ENCODE data around the gene SIGLEC11.

DNA sequence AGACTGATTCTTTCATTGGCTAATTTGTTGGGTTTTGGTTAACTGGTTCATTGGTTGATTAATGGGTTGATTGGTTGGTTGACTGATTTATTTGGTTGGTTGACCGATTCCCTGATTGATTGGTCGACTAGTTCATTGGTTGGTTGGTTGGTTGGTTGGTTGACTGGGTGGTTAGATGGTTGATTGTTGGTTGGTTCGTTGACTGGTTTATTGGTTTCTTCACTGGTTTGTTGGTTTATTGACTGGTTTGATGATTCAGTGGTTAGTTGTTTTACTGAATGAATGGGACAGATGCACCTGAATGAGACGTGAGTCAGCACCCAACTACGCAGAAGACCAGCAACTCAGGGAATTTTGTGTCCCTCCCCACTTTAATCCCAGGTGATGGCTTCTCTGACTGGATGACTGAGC, 28.9 kb downstream of the SIGLEC11 start:
- no peak for TF ChIP-seq EZH2phosphoT487 (conservative IDR thresholded peaks at IDR 0.05; ENCODE audit: low read length)
- TF ChIP-seq, protein P1, sequence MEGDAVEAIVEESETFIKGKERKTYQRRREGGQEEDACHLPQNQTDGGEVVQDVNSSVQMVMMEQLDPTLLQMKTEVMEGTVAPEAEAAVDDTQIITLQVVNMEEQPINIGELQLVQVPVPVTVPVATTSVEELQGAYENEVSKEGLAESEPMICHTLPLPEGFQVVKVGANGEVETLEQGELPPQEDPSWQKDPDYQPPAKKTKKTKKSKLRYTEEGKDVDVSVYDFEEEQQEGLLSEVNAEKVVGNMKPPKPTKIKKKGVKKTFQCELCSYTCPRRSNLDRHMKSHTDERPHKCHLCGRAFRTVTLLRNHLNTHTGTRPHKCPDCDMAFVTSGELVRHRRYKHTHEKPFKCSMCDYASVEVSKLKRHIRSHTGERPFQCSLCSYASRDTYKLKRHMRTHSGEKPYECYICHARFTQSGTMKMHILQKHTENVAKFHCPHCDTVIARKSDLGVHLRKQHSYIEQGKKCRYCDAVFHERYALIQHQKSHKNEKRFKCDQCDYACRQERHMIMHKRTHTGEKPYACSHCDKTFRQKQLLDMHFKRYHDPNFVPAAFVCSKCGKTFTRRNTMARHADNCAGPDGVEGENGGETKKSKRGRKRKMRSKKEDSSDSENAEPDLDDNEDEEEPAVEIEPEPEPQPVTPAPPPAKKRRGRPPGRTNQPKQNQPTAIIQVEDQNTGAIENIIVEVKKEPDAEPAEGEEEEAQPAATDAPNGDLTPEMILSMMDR (IDR thresholded peaks at IDR 0.05; ENCODE audit: insufficient read depth, low read length, poor library complexity, severe bottlenecking) = no peak

Data from SU-DHL-6 (cell line).